Activated naive CD4-positive, alpha-beta T cell treated with anti-CD3 and anti-CD28 coated beads, Interleukin-2, amount 50 U/mL, for 16 hours (primary cell): ENCODE measurements around the gene TROAP.
"Not testable (repeated sequence)": the region's sequence is repeated elsewhere in the genome, so short reads cannot be mapped to it uniquely, and the experiment has no call there.

Experiments
- DNase-seq: peaks from one replicate; pipeline ENCODE4 v3.0.0-alpha.2; 2020

TROAP gene

GRCh38 chr12:49322708-49323523 is at the start of gene TROAP:
TROAP (plus strand) TSS chr12:49323255; CDS start chr12:49323609, 354 bp downstream.
- DNase-seq = peak; percentile 96

- no peak for DNase-seq
Measured at GRCh38 chr12:49273726-49274395, 49.2 kb upstream of the TROAP start.

- DNase-seq = no peak
Measured at GRCh38 chr12:49274396-49275069, 48.5 kb upstream of the TROAP start.

GRCh38 chr12:49276304-49277290 is 46.5 kb upstream of the TROAP start:
- no peak for DNase-seq

GRCh38 chr12:49277466-49277865 is 45.6 kb upstream of the TROAP start:
- no peak for DNase-seq

GRCh38 chr12:49279706-49280159 is 43.3 kb upstream of the TROAP start:
- DNase-seq = no peak

GRCh38 chr12:49280545-49280944 is 42.5 kb upstream of the TROAP start:
- DNase-seq = not testable (repeated sequence)

- no peak for DNase-seq
Measured at GRCh38 chr12:49282302-49282701, 40.8 kb upstream of the TROAP start.

GRCh38 chr12:49282740-49283375 is 40.2 kb upstream of the TROAP start:
- not testable (repeated sequence) for DNase-seq

- no peak for DNase-seq
Measured at GRCh38 chr12:49283541-49284429, 39.3 kb upstream of the TROAP start.

GRCh38 chr12:49284672-49285071 is 38.4 kb upstream of the TROAP start:
- DNase-seq = no peak

GRCh38 chr12:49287876-49288275 is 35.2 kb upstream of the TROAP start:
- DNase-seq = no peak

GRCh38 chr12:49288412-49288853 is 34.6 kb upstream of the TROAP start:
- DNase-seq = peak; percentile 63

GRCh38 chr12:49288922-49289555 is 34.0 kb upstream of the TROAP start:
- DNase-seq = no peak

GRCh38 chr12:49292729-49293055 is 30.4 kb upstream of the TROAP start:
- DNase-seq = no peak

GRCh38 chr12:49293056-49293956 is 29.7 kb upstream of the TROAP start:
- no peak for DNase-seq

GRCh38 chr12:49294086-49294803 is 28.8 kb upstream of the TROAP start:
- no peak for DNase-seq

GRCh38 chr12:49294804-49295081 is 28.3 kb upstream of the TROAP start:
- no peak for DNase-seq
